Endothelial cell of umbilical vein (primary cell): ENCODE data around the gene HNRNPU.

Source experiments
- EZH2 ChIP-seq: IDR thresholded peaks from 2 replicates; pipeline ENCODE4 v1.6.1; 2012; ENCODE audit warnings: borderline replicate concordance, low read depth, mild to moderate bottlenecking, moderate library complexity, low read length, inconsistent platforms; ENCODE audit not compliant: severe bottlenecking
- JUN ChIP-seq: IDR thresholded peaks from 2 replicates; pipeline ENCODE4 v1.6.1; 2011; ENCODE audit warnings: borderline replicate concordance, low read depth; ENCODE audit not compliant: insufficient read length, insufficient read depth
- MYC ChIP-seq: IDR thresholded peaks from one replicate; pipeline ENCODE4 v1.6.1; 2011; ENCODE audit warnings: mild to moderate bottlenecking, low read depth, low read length
- POLR2A ChIP-seq: IDR thresholded peaks from 2 replicates; pipeline ENCODE4 v1.6.1; 2012; ENCODE audit warnings: low read depth, mild to moderate bottlenecking, control low read depth, low read length
- POLR2AphosphoS5 ChIP-seq: IDR thresholded peaks from 2 replicates; pipeline ENCODE4 v1.6.1; 2012; ENCODE audit warnings: low read depth, mild to moderate bottlenecking, control low read depth, low read length, moderate library complexity; ENCODE audit not compliant: insufficient read depth
- TF ChIP-seq, protein P1 (sequence below), 2 donors: IDR thresholded peaks; 1 replicate in 1 of 2; 2 replicates in 1 of 2; pipeline ENCODE4 v1.5.1; 2011; ENCODE audit warnings: low read length in 2 of 2, mild to moderate bottlenecking in 2 of 2, moderate library complexity in 2 of 2, control low read depth in 1 of 2, inconsistent platforms in 1 of 2, low read depth in 1 of 2; ENCODE audit not compliant: insufficient read depth in 1 of 2; ENCODE audit errors: extremely low read depth in 1 of 2
- TF ChIP-seq, protein P2 (sequence below): IDR thresholded peaks from 2 replicates; pipeline ENCODE4 v1.6.1; 2011; ENCODE audit not compliant: insufficient read depth, insufficient read length

DNA sequence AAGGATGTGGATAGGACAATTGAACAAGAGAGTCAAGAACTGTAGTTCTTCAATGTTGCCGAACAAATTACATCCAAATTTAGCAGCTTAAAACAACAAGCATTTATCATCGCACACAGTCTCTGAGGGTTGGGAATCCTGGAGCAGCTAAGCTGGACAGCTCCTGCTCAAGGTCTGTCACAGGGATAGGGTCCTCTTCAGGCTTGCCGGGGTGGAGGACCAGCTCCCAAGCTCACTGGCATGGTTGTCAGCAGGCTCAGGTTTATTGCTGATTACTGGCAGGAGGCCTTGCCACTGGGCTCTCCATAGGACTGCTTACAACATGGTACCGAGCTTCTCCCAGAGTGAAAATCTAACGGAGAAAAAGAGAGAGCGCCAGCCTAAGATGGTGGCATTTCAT is 51.0 kb downstream of the HNRNPU start:
- TF ChIP-seq, protein P1, sequence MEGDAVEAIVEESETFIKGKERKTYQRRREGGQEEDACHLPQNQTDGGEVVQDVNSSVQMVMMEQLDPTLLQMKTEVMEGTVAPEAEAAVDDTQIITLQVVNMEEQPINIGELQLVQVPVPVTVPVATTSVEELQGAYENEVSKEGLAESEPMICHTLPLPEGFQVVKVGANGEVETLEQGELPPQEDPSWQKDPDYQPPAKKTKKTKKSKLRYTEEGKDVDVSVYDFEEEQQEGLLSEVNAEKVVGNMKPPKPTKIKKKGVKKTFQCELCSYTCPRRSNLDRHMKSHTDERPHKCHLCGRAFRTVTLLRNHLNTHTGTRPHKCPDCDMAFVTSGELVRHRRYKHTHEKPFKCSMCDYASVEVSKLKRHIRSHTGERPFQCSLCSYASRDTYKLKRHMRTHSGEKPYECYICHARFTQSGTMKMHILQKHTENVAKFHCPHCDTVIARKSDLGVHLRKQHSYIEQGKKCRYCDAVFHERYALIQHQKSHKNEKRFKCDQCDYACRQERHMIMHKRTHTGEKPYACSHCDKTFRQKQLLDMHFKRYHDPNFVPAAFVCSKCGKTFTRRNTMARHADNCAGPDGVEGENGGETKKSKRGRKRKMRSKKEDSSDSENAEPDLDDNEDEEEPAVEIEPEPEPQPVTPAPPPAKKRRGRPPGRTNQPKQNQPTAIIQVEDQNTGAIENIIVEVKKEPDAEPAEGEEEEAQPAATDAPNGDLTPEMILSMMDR (IDR thresholded peaks at IDR 0.05; ENCODE audit: extremely low read depth in 1 of 2, insufficient read depth in 1 of 2, low read depth in 1 of 2, low read length in 2 of 2) = no peak
- TF ChIP-seq EZH2 = no peak
- TF ChIP-seq POLR2AphosphoS5 = no peak
- TF ChIP-seq POLR2A = no peak
- TF ChIP-seq, protein P2, sequence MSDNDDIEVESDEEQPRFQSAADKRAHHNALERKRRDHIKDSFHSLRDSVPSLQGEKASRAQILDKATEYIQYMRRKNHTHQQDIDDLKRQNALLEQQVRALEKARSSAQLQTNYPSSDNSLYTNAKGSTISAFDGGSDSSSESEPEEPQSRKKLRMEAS = no peak
- TF ChIP-seq MYC = no peak
- no peak for TF ChIP-seq JUN
